SJCRH30 (cell line): Measurements from ENCODE around the gene FRMD3. TPM values are rescaled to one million over a fixed set of nuclear protein-coding genes. Genes with fewer than 3 reads are reported as not detected.

Experiments
- DNase-seq, 2 experiments: peaks; one replicate each; pipeline ENCODE4 v3.0.0-alpha.2; 2015 to 2020
- H3K27ac ChIP-seq: fragments of 250-450 bp; sonication (Bioruptor Pico); 2 replicates; pipeline ENCODE4 v1.5.1; 2020; ENCODE audit warnings: mild to moderate bottlenecking, moderate library complexity
- H3K27me3 ChIP-seq: fragments of 250-450 bp; sonication (Bioruptor Pico); 2 replicates; pipeline ENCODE4 v1.5.1; 2020; ENCODE audit warnings: mild to moderate bottlenecking, moderate library complexity
- H3K36me3 ChIP-seq: fragments of 250-450 bp; sonication (Bioruptor Pico); 2 replicates; pipeline ENCODE4 v1.5.1; 2020; ENCODE audit warnings: mild to moderate bottlenecking, moderate library complexity
- H3K4me1 ChIP-seq: fragments of 250-450 bp; sonication (Bioruptor Pico); 2 replicates; pipeline ENCODE4 v1.5.1; 2020; ENCODE audit warnings: mild to moderate bottlenecking, moderate library complexity
- H3K4me3 ChIP-seq: fragments of 250-450 bp; sonication (Bioruptor Pico); 2 replicates; pipeline ENCODE4 v1.5.1; 2020; ENCODE audit warnings: mild to moderate bottlenecking, moderate library complexity
- H3K9me3 ChIP-seq: fragments of 250-450 bp; sonication (Bioruptor Pico); replicated peaks from 2 replicates; pipeline ENCODE4 v1.5.1; 2020; ENCODE audit warnings: mild to moderate bottlenecking, moderate library complexity
- total RNA-seq: library from RNA; depleted of rRNA; stranded (reverse); fragments of >200 nt; shearing (Covaris generic); gene quantifications from 2 replicates; pipeline ENCODE4 v1.2.3, GENCODE V29; 2014

The FRMD3 gene
- total RNA-seq, 1 experiment from 2014 or later, result 17.4 TPM

DNA sequence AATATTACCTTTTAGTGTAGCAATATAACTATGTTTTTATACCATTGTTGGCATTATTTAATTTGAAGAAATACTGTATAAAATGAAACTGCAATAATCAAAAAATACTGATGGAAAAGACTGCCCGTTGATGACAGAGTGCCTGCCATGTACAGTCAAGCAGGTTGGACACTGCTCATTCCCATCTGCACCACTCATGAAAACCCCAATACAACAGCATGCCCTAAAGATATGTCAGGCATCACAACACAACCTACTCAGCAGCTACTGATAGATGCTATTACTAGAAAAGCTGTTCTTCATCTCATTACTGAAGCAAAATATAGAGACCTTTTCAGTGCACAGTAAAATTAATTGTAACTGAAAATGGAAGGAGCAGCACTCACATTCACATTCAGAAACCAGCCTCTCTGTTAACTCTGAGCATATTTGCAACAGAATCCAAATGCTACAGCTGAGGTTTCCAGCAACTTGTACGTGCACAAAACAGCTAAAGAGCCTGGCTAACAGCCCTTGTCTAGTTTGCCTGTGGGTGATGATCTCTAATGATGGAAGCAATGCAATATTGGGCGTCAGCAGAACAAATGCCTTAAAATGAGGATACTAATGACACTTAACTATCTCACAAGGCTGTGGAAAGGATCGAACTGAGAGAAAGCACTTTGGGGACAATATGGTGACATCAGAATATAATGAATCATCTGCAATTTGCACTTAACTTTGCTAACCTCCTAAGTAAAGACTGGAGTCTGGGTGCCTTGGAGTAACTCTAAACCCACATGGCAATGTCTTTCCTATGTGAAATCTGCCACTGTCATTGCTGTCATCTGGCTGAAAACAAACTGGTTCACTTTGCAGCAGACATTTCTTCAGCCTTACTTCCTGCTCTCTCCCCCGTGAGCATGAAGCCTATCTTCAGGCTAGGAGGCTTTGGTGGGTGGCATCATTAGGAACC, 280.0 kb downstream of the FRMD3 start:
- Histone ChIP-seq H3K27me3 (no peaks in the 10 kb centered on the region), H3K27ac (no peak overlapping the region)
- DNase-seq, result no peak

DNA sequence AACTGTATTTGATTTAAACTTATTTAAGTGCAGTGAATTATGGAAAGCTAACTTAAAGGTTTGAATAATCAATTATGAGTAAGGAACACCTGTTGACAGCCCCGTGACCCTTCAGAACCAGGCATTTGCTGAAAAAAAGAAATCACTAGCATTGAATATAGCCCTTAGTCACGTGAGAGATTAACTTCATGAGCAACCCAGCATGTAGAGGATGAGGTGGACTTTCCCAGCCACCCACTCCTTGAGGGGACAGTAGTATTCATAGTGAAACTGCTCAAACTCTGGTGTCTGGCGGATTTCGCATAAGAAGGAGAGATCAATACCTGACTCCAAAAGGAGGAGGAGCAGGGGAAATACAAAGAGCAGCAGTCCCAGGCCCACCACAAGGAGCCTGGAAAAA, 290.5 kb downstream of the FRMD3 start:
- no peak overlapping the region for H3K4me3 ChIP-seq
- peaks cover 6% of the 10 kb centered on the region for H3K9me3 ChIP-seq
- H3K4me1 ChIP-seq, result no peaks in the 10 kb centered on the region
- no peak for DNase-seq
- H3K36me3 ChIP-seq, result no peaks in the 10 kb centered on the region
- no peaks in the 10 kb centered on the region for H3K27me3 ChIP-seq
- H3K27ac ChIP-seq, result no peak overlapping the region

More for the DNA sequence above, 280.0 kb downstream of the FRMD3 start:
- no peak overlapping the region for H3K4me3 ChIP-seq
- peaks cover 2% of the 10 kb centered on the region; the same call in 1 of the 2 replicates for H3K36me3 ChIP-seq
- peaks cover 4% of the 10 kb centered on the region; the same call in 1 of the 2 replicates for H3K9me3 ChIP-seq
- H3K4me1 ChIP-seq, result no peaks in the 10 kb centered on the region

DNA sequence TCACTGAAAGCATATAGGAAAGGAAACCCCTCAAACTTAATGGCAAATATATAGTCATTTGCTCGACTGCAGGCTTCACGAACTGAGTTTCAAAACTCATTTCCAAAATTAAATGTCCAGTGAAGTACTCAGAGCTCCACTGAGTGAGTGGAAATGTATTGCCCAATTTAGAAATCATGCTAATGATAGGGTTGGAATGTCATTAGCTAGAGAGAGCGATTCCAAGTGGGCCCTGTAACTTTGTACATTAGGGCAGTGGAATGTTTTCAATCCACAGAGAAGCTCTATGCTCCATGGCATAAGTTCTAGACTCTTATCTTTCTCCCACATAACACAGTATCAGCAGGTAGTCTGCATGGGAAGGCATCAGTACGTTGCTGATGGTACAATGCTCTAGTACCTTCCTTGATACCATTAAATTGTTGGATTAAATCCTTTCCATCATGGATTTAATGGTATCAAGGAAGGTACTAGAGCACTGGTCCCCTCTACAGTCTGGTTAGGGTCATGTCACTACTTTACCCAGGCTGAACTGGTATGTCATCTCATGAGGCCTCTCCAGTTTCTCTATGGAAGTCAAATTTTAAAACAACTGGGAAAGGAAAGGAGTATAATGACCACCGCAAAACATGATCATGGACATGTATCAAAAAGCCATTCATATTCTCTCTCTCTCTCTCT, 292.1 kb downstream of the FRMD3 start:
- H3K27ac ChIP-seq, result no peak overlapping the region
- H3K9me3 ChIP-seq, result no peaks in the 10 kb centered on the region; the same call in 1 of the 2 replicates
- no peaks in the 10 kb centered on the region for H3K36me3 ChIP-seq
- peaks cover 5% of the 10 kb centered on the region for H3K4me1 ChIP-seq
- DNase-seq, result no peak
- H3K27me3 ChIP-seq, result no peaks in the 10 kb centered on the region
- no peak overlapping the region for H3K4me3 ChIP-seq

DNA sequence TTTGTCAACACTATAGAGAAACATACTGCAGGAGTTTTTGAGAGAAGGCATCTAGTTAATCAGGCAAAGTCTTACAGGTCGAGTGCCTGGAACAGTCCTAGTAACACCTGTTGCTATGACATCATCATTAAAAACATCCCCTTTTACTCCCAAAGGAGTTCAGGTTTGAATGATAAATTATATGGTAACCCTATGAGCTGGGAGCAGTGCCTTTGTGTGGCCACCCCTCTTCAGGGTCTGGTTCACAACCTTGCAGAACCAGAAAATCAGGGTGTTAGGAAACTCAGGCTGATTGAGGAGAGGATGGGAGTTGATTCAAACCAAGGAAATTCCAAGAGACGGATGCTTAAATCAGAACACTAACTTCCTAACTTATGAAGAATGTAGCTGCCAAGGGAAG, 296.1 kb downstream of the FRMD3 start:
- peak in 1 of 2 experiments; percentile 23 for DNase-seq
- Histone ChIP-seq H3K27me3 (no peaks in the 10 kb centered on the region), H3K9me3 (no peaks in the 10 kb centered on the region; the same call in 1 of the 2 replicates), H3K4me3 (no peak overlapping the region), H3K36me3 (no peaks in the 10 kb centered on the region), H3K4me1 (peaks cover 11% of the 10 kb centered on the region), H3K27ac (no peak overlapping the region)

DNA sequence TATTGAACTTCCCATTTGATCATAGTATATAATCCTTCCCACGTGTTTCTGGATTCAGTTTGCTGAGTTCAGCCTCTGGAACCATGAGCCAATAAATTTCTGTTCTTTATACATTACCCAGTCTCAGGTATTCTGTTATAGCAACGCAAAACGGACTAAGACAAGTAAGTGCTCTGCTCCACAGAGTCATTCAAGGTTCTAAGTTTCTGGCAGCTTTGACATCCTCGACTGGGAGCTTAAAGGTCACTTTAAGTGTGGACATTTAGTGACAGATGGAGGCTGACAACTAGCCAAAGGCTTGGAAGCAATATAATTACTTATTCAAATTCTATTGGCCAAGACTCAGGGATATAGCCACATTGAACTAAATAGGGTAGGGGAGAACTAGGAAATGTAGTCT, 297.5 kb downstream of the FRMD3 start:
- H3K36me3 ChIP-seq, result no peaks in the 10 kb centered on the region
- H3K27me3 ChIP-seq, result no peaks in the 10 kb centered on the region
- H3K4me1 ChIP-seq, result peaks cover 11% of the 10 kb centered on the region
- no peaks in the 10 kb centered on the region; the same call in 1 of the 2 replicates for H3K9me3 ChIP-seq
- H3K4me3 ChIP-seq, result no peak overlapping the region
- DNase-seq, result no peak
- no peak overlapping the region for H3K27ac ChIP-seq

DNA sequence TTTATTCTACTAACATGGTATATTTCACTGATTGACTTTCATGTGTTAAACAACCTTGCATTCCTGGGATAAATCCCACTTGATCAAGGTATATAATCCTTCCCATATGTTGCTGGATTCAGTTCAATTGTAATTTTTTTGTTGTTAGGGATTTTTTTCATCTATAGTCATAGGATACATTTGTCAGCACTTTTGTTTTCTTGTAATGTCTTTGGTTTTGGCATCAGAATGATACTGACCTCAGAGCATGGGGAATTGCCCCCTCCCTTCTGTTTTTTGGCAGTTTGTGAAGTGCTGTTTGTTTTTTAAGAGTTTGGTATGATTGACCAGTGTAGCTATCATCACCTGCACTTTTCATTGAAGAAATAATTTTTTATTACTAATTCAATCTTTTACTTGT, 298.5 kb downstream of the FRMD3 start:
- Histone ChIP-seq H3K36me3 (no peaks in the 10 kb centered on the region), H3K4me3 (no peak overlapping the region), H3K9me3 (no peaks in the 10 kb centered on the region; the same call in 1 of the 2 replicates), H3K4me1 (peaks cover 11% of the 10 kb centered on the region), H3K27ac (no peak overlapping the region), H3K27me3 (no peaks in the 10 kb centered on the region)
- no peak for DNase-seq

DNA sequence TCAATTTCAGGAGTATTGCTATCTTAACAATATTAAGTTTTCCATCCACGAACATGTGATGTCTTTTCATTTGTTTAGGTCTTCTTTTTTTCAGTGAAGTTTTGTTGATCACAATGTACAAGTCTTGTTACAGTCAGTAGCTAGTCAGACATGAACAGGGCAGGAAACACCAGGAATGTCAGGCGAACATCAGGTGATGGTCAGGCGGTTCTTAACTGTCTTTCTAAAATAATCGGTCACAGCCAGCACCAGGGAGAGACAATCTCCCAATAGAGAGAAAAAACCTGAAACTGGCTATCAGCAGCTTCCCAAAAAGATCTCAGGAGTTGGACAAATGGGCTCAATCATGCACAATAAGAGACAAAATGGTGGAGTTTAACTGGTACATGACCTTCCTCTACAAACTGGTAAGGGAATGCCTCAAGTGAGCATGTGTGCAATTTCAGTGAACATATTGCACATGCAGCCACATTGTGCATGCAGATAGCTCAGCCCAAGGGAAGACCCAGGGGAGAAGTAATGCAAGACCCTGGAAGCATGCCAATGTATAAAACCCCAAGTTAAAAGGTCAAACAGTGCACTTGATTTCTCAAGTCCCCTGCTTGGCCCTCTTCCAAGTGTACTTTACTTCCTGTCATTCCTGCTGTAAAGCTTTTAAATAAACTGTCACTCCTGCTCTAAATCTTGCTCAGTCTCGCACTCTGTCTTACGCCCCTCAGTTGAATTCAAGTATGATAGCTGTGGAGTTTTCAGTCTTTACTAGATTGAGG, 299.1 kb downstream of the FRMD3 start:
- Histone ChIP-seq H3K4me3 (no peak overlapping the region), H3K9me3 (no peaks in the 10 kb centered on the region; the same call in 1 of the 2 replicates), H3K4me1 (peaks cover 11% of the 10 kb centered on the region), H3K36me3 (no peaks in the 10 kb centered on the region), H3K27ac (no peak overlapping the region), H3K27me3 (no peaks in the 10 kb centered on the region)
- peak; percentile 33 to 62 for DNase-seq

DNA sequence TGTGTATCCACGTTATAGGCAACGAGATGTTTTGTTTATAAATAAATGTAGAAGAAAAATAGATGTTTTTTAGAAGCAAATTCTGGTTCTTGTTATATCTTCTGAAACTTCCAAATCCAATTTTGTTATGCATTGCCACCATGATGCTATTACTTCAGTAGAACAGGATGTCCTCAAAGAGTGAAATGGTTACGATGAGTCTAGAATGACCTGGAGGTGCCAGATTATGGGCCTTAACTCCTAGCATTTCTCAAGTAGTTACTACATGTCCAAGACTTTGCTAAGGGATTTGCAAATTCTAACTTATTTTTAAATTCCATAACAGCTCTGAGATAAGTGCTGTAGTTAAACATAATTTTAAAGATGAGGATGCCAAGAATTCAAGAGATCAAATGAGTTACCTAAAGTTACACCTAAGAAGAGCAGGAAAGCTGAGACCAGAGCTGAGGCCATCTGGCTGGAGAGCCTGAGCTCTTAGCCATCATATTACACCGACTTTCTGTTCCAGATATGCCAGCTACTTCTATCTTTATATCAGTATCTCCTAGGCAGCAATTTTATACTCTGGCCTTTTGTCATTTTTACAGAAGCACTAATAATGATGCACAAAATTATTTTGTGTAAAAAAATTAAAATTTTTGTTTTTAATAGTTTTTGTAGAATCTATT, 302.0 kb downstream of the FRMD3 start:
- DNase-seq, result no peak
- Histone ChIP-seq H3K4me3 (no peak overlapping the region), H3K4me1 (peaks cover 6% of the 10 kb centered on the region), H3K9me3 (no peaks in the 10 kb centered on the region), H3K27me3 (no peaks in the 10 kb centered on the region), H3K27ac (no peak overlapping the region), H3K36me3 (no peaks in the 10 kb centered on the region)

DNA sequence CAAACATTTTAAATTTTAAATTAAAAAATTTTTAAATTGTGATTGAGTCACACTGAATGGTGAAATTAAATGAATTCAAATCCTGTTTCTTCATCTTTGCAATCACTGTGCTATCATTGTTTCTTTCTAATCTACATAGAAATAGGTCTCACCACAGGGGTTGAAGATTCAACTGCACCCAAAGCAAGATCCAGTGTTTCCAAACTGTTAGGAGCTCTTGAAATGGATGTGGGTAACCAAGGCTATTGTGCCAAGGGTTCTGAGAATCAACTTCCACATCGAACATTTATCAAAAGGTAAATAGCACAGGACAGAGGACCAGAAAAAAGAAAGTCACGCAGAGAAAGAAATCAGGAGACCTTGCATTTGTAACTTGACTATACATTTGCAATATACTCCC, 302.7 kb downstream of the FRMD3 start:
- no peaks in the 10 kb centered on the region for H3K36me3 ChIP-seq
- no peak overlapping the region for H3K4me3 ChIP-seq
- DNase-seq, result no peak
- H3K27ac ChIP-seq, result no peak overlapping the region
- H3K27me3 ChIP-seq, result no peaks in the 10 kb centered on the region
- H3K4me1 ChIP-seq, result peaks cover 6% of the 10 kb centered on the region
- H3K9me3 ChIP-seq, result no peaks in the 10 kb centered on the region

DNA sequence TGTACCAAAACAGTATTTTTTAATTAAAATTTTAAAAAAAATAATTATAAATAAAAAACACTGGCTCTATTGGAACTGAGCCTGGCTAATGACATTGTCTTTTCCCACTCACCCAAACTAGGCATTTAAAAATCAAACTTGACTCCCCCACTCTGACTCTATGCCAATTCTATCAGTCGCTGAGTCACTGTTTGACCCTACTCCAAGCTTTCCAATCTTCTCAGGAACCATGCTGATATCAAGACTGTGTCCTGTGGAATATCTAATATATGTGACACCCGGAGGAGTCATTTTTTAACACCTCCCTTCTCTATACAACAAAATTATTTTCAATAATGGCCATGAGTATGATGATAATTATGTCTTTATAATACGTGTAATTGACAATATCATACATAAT, 303.7 kb downstream of the FRMD3 start:
- Histone ChIP-seq H3K36me3 (no peaks in the 10 kb centered on the region), H3K9me3 (no peaks in the 10 kb centered on the region), H3K27ac (no peak overlapping the region), H3K4me3 (no peak overlapping the region), H3K27me3 (no peaks in the 10 kb centered on the region), H3K4me1 (peaks cover 4% of the 10 kb centered on the region)
- DNase-seq, result no peak

DNA sequence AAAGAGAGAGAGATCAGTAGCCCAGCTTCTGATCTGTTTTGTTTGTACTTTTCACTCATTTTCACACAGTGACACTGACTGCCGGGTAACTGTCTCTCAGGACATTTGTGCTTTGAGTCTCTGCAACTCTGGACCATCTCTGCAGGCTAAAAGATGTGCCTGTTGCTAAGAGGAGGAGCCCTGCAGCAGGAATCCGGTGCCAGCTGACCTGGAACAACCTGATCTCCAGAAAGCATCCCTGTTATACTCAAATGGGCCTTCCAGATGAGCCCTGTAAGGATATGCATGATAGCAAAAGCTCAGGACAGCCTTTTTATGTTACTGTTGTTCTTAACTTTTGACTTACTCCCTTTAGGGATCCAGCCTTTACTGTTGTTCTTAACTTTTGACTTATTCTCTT, 304.6 kb downstream of the FRMD3 start:
- DNase-seq, result no peak
- H3K27ac ChIP-seq, result no peak overlapping the region
- no peak overlapping the region for H3K4me3 ChIP-seq
- no peaks in the 10 kb centered on the region for H3K9me3 ChIP-seq
- H3K4me1 ChIP-seq, result no peaks in the 10 kb centered on the region
- H3K27me3 ChIP-seq, result no peaks in the 10 kb centered on the region
- H3K36me3 ChIP-seq, result no peaks in the 10 kb centered on the region

DNA sequence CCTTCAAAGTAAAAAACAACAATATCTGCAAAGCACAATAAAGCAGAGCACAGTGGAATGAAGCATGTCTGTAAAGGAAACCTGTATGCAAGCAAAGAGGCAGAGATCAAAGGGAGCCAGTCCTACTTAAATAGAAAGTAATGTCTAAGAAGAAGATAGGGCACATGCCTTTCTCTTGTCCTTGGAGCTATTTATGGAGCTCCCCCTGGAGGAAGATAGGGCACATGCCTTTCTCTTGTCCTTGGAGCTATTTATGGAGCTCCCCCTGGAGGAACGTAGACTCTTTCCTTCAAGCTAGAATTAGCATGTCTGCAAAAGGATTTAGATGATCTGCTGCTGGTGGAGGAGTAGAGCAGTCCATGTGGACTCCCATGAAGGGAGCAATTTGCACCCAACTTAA, 307.2 kb downstream of the FRMD3 start:
- no peaks in the 10 kb centered on the region for H3K4me1 ChIP-seq
- DNase-seq, result no peak

DNA sequence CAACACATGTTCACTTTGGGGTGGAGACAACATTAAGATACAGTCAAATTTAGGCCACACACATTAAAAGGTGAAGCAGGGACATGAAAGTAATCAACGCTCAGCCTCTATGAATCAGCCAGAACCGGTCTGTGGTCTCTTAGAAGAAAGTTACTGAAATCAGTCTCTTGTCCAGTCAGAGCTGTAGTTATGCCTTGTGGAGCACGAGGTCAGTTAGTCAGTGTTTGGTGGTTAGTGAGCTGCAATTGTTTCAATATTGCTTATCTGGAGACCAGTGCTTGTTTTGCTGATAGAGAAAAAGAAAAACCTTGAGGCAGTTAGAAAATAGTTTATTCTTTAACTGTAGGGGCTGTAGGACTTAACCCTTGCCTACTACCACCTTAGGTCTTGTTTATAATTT, 317.5 kb downstream of the FRMD3 start:
- no peaks in the 10 kb centered on the region for H3K27me3 ChIP-seq
- no peak overlapping the region for H3K27ac ChIP-seq
- H3K36me3 ChIP-seq, result no peaks in the 10 kb centered on the region
- no peak for DNase-seq
- no peak overlapping the region for H3K4me3 ChIP-seq
- no peaks in the 10 kb centered on the region for H3K9me3 ChIP-seq
- H3K4me1 ChIP-seq, result no peaks in the 10 kb centered on the region

More for the DNA sequence above, 307.2 kb downstream of the FRMD3 start:
- H3K36me3 ChIP-seq, result no peaks in the 10 kb centered on the region
- H3K27me3 ChIP-seq, result no peaks in the 10 kb centered on the region
- no peak overlapping the region for H3K27ac ChIP-seq
- no peaks in the 10 kb centered on the region for H3K9me3 ChIP-seq
- H3K4me3 ChIP-seq, result no peak overlapping the region

DNA sequence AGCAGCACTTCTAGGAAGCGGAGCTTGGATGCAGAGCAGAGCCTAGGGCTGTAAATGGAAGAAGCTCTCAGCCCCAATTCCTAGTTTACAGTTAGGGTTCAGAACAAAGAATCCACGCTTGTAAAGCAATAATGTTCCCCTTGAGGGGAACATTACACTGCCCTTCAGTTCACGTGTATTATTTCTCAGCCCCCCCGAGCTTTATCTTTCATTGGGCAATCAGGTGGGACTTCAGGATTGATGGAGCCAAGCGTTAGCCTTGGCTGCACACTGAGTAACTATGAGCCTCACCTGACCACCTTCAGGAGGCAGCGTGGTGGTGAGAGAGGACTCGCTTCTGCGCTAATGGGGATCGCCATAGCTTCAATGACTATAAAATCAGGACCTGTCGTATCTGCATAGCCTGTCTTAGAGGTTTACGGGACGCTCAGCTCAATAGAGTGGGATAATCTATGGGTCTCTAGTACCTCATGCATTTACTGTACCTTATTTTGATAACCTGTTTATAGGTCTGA, 318.2 kb downstream of the FRMD3 start:
- DNase-seq, result no peak
- Histone ChIP-seq H3K27me3 (no peaks in the 10 kb centered on the region), H3K27ac (no peak overlapping the region), H3K4me3 (peak overlapping the region; percentile 57), H3K4me1 (no peaks in the 10 kb centered on the region), H3K36me3 (no peaks in the 10 kb centered on the region), H3K9me3 (no peaks in the 10 kb centered on the region)
